ENCODE results near the gene CFAP61.

CFAP61 gene

GRCh38 chr20:20136313-20136712, 84.0 kb downstream of the CFAP61 start:
- in situ Hi-C loops (cut with MboI; ENCODE audit: low sequenced_read_pairs), result no loop called here
- Histone ChIP-seq H3K4me3 (no peak overlapping the region), H3K9me3 (no peaks in the 10 kb centered on the region), H3K27me3 (ENCODE audit: low read depth) (no peaks in the 10 kb centered on the region), H3K4me1 (no peaks in the 10 kb centered on the region), H3K36me3 (replicated peaks) (no peaks in the 10 kb centered on the region)
- DNase-seq (ENCODE audit: low spot score in 2 of 2), result no peak

- Histone ChIP-seq H3K4me3 (no peak overlapping the region), H3K9me3 (no peaks in the 10 kb centered on the region), H3K27me3 (ENCODE audit: low read depth) (no peaks in the 10 kb centered on the region), H3K36me3 (replicated peaks) (no peaks in the 10 kb centered on the region), H3K4me1 (no peaks in the 10 kb centered on the region)
- in situ Hi-C loops (cut with MboI; ENCODE audit: low sequenced_read_pairs), result no loop called here
- no peak for DNase-seq (ENCODE audit: low spot score in 2 of 2)
These were observed 85.5 kb downstream of the CFAP61 start for GRCh38 chr20:20137851-20138250.

GRCh38 chr20:20138301-20139064, 86.2 kb downstream of the CFAP61 start:
- DNase-seq (ENCODE audit: low spot score in 2 of 2), result no peak
- Histone ChIP-seq H3K9me3 (no peaks in the 10 kb centered on the region), H3K27me3 (ENCODE audit: low read depth) (no peaks in the 10 kb centered on the region), H3K36me3 (replicated peaks) (no peaks in the 10 kb centered on the region), H3K4me1 (no peaks in the 10 kb centered on the region), H3K4me3 (no peak overlapping the region)
- in situ Hi-C loops (cut with MboI; ENCODE audit: low sequenced_read_pairs), result no loop called here

- H3K27me3 ChIP-seq (ENCODE audit: low read depth), result no peaks in the 10 kb centered on the region
- H3K4me1 ChIP-seq, result no peaks in the 10 kb centered on the region
- H3K4me3 ChIP-seq, result no peak overlapping the region
- H3K9me3 ChIP-seq, result no peaks in the 10 kb centered on the region
- H3K36me3 ChIP-seq (replicated peaks), result no peaks in the 10 kb centered on the region
- in situ Hi-C loops (cut with MboI; ENCODE audit: low sequenced_read_pairs), result no loop called here
- DNase-seq (ENCODE audit: low spot score in 2 of 2), result no peak
These were observed 87.1 kb downstream of the CFAP61 start for GRCh38 chr20:20139403-20139802.

GRCh38 chr20:20143165-20143564, 90.8 kb downstream of the CFAP61 start:
- Histone ChIP-seq H3K9me3 (no peaks in the 10 kb centered on the region), H3K4me1 (no peaks in the 10 kb centered on the region), H3K36me3 (replicated peaks) (no peaks in the 10 kb centered on the region), H3K27me3 (ENCODE audit: low read depth) (no peaks in the 10 kb centered on the region), H3K4me3 (no peak overlapping the region)
- no peak for DNase-seq (ENCODE audit: low spot score in 2 of 2)
- in situ Hi-C loops (cut with MboI; ENCODE audit: low sequenced_read_pairs), result no loop called here

GRCh38 chr20:20143646-20144045, 91.3 kb downstream of the CFAP61 start:
- Histone ChIP-seq H3K4me3 (no peak overlapping the region), H3K36me3 (replicated peaks) (no peaks in the 10 kb centered on the region), H3K4me1 (no peaks in the 10 kb centered on the region), H3K9me3 (no peaks in the 10 kb centered on the region), H3K27me3 (ENCODE audit: low read depth) (no peaks in the 10 kb centered on the region)
- in situ Hi-C loops (cut with MboI; ENCODE audit: low sequenced_read_pairs), result no loop called here
- DNase-seq (ENCODE audit: low spot score in 2 of 2), result no peak

GRCh38 chr20:20148779-20149178, 96.4 kb downstream of the CFAP61 start:
- Histone ChIP-seq H3K36me3 (replicated peaks) (no peaks in the 10 kb centered on the region), H3K9me3 (no peaks in the 10 kb centered on the region), H3K4me1 (no peaks in the 10 kb centered on the region), H3K4me3 (no peak overlapping the region), H3K27me3 (ENCODE audit: low read depth) (no peaks in the 10 kb centered on the region)
- in situ Hi-C loops (cut with MboI; ENCODE audit: low sequenced_read_pairs), result no loop called here
- no peak for DNase-seq (ENCODE audit: low spot score in 2 of 2)

GRCh38 chr20:20150241-20150640, 97.9 kb downstream of the CFAP61 start:
- in situ Hi-C loops (cut with MboI; ENCODE audit: low sequenced_read_pairs), result no loop called here
- H3K9me3 ChIP-seq, result no peaks in the 10 kb centered on the region
- no peak for DNase-seq (ENCODE audit: low spot score in 2 of 2)
- H3K4me3 ChIP-seq, result no peak overlapping the region
- H3K27me3 ChIP-seq (ENCODE audit: low read depth), result no peaks in the 10 kb centered on the region
- no peaks in the 10 kb centered on the region for H3K36me3 ChIP-seq (replicated peaks)
- H3K4me1 ChIP-seq, result no peaks in the 10 kb centered on the region

GRCh38 chr20:20160520-20160919, 108.2 kb downstream of the CFAP61 start:
- H3K36me3 ChIP-seq (replicated peaks), result no peaks in the 10 kb centered on the region
- DNase-seq (ENCODE audit: low spot score in 2 of 2), result no peak
- no peaks in the 10 kb centered on the region for H3K4me1 ChIP-seq
- H3K9me3 ChIP-seq, result no peaks in the 10 kb centered on the region
- H3K27me3 ChIP-seq (ENCODE audit: low read depth), result no peaks in the 10 kb centered on the region
- in situ Hi-C loops (cut with MboI; ENCODE audit: low sequenced_read_pairs), result no loop called here
- no peak overlapping the region for H3K4me3 ChIP-seq

- Histone ChIP-seq H3K27me3 (ENCODE audit: low read depth) (no peaks in the 10 kb centered on the region), H3K9me3 (no peaks in the 10 kb centered on the region), H3K4me1 (no peaks in the 10 kb centered on the region), H3K4me3 (no peak overlapping the region), H3K36me3 (replicated peaks) (no peaks in the 10 kb centered on the region)
- no peak for DNase-seq (ENCODE audit: low spot score in 2 of 2)
- in situ Hi-C loops (cut with MboI; ENCODE audit: low sequenced_read_pairs), result no loop called here
These were observed 109.3 kb downstream of the CFAP61 start for GRCh38 chr20:20161611-20162010.

- no peaks in the 10 kb centered on the region for H3K27me3 ChIP-seq (ENCODE audit: low read depth)
- no peaks in the 10 kb centered on the region for H3K36me3 ChIP-seq (replicated peaks)
- no peak overlapping the region for H3K4me3 ChIP-seq
- in situ Hi-C loops (cut with MboI; ENCODE audit: low sequenced_read_pairs), result no loop called here
- H3K4me1 ChIP-seq, result no peaks in the 10 kb centered on the region
- H3K9me3 ChIP-seq, result no peaks in the 10 kb centered on the region
- no peak for DNase-seq (ENCODE audit: low spot score in 2 of 2)
These were observed 115.4 kb downstream of the CFAP61 start for GRCh38 chr20:20167698-20168097.

- Histone ChIP-seq H3K4me3 (no peak overlapping the region), H3K4me1 (no peaks in the 10 kb centered on the region), H3K36me3 (replicated peaks) (no peaks in the 10 kb centered on the region), H3K27me3 (ENCODE audit: low read depth) (no peaks in the 10 kb centered on the region), H3K9me3 (no peaks in the 10 kb centered on the region)
- in situ Hi-C loops (cut with MboI; ENCODE audit: low sequenced_read_pairs), result no loop called here
- DNase-seq (ENCODE audit: low spot score in 2 of 2), result no peak
These were observed 120.9 kb downstream of the CFAP61 start for GRCh38 chr20:20173254-20173653.

- no peak for DNase-seq (ENCODE audit: low spot score in 2 of 2)
- Histone ChIP-seq H3K27me3 (ENCODE audit: low read depth) (no peaks in the 10 kb centered on the region), H3K4me1 (no peaks in the 10 kb centered on the region), H3K9me3 (no peaks in the 10 kb centered on the region), H3K4me3 (no peak overlapping the region), H3K36me3 (replicated peaks) (no peaks in the 10 kb centered on the region)
- in situ Hi-C loops (cut with MboI; ENCODE audit: low sequenced_read_pairs), result no loop called here
These were observed 121.9 kb downstream of the CFAP61 start for GRCh38 chr20:20174089-20174835.

GRCh38 chr20:20181322-20181721, 129.0 kb downstream of the CFAP61 start:
- 0 out of 2 replicates have a peak, but pooled peaks cover 3% of the 10 kb centered on the region for H3K9me3 ChIP-seq
- in situ Hi-C loops (cut with MboI; ENCODE audit: low sequenced_read_pairs), result no loop called here

More at GRCh38 chr20:20181322-20181721, 129.0 kb downstream of the CFAP61 start:
- no peak for DNase-seq (ENCODE audit: low spot score in 2 of 2)
- H3K36me3 ChIP-seq (replicated peaks), result no peaks in the 10 kb centered on the region
- H3K4me1 ChIP-seq, result no peaks in the 10 kb centered on the region
- H3K27me3 ChIP-seq (ENCODE audit: low read depth), result no peaks in the 10 kb centered on the region
- H3K4me3 ChIP-seq, result no peak overlapping the region
